GM18517 (cell line): ENCODE measurements around the gene MS4A5.

Source experiments
- ATAC-seq: cut with Tn5 transposase; IDR thresholded peaks from one replicate; pipeline ENCODE4 v1.9.1; 2021; ENCODE audit warnings: mild to moderate bottlenecking, moderate library complexity; ENCODE audit not compliant: unreplicated experiment

MS4A5 gene

DNA sequence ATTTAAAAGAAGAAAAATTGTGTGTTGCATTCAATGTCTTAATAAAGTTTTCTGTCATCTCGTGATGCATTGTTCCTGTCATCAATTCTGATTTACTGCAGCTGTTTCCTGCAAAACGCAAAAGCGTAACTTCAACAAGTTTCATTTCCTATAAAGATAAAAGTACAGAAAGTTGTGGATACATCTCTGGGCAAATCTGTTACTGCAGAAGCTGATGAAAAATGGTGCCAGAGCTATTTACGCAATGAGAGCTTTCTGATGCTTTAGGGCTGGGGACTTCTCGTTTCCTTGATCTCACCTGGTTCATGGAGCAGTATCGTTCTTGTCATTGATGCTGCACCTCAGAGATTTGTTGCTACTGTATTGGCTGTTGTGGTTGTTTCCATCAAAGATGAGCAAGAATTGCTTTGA is 47.7 kb downstream of the MS4A5 start:
- ATAC-seq: peak; percentile 65

DNA sequence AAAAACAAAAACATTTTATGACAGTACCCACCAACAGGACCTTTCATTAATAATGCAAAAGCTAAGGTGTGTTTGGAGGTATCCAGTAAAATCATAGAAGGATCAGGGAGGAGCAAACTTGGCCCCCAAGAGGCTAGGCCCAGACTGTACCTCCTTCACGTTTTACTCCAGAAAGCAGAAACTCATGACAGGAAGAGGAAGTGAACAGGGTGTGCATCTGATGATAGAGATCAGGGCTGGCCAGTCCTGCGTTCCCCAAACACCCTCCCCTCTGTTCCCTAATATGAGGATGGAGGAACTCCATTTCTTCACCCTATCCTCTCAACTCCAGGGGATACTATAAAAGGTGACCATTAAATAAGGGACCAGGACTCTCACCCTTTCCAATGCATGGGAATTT is 53.0 kb downstream of the MS4A5 start:
- no peak for ATAC-seq

DNA sequence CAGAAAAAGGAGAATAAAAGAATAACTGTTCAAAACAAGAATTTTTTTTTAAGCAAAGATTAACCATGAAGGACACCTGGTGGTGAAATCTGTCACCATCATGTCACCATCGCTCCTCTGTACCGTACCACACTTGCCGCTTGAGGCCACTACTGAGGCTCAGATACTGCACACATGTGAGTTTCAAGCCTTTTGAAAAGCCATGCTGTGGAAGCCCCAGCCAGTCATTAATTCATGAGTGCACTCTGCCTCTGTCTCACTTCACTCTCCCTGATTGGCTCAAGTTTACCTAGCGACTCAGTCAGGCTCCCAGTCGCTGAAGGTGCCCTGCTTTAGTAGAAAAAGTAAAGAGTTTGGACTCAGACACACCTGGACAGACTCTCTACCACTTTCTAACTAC is 56.6 kb downstream of the MS4A5 start:
- peak; percentile 96 for ATAC-seq

DNA sequence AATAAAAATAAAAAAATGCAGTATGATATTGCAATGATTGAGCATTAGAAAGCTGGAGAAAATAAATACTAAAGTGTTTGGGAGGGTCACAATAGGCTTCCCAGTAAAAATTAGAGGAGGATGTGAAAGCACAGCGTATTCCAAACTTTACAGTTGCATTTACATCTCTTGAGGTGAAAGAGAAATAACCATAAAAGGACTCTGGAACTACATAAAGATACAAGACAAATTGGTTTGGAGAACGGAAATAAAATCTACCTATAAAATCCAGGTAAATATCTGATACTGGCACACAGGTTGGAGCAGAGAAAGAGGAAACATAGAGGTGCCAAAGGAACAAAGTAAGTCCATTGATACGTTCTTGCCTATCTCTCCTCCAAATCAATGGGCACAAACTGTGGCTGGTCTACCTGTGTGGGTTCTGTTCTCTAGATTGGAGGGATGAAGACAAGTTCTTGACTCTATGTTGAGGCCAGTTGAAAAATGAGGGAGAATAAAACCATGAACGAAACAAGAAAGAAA is 63.2 kb downstream of the MS4A5 start, which contains the start of gene MS4A12:
MS4A12 (plus strand) TSS at position 291 of the 522 bp plus-strand sequence. CDS start 4,541 bp downstream, outside the sequence.
- ATAC-seq: no peak

DNA sequence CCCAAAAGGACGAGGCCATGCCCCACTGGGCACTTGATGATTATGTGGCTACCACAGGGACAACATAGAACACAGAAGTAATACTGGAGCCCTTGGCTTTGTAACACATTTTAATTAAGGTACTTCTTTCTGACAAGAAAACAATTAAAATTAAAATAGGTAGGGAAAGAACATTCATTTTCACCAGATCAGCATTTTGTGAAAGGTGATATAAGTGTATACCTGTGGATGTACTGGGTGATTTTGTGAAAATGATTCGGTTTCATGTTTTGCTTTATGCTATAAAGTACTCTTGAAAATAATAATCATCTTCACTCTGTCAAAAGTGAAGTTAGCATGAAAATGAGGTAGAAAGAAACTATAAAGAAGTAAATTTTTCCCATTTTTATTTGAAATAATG is 64.1 kb downstream of the MS4A5 start:
- no peak for ATAC-seq
